Kidney (tissue), 11 donors: Measurements from ENCODE around the gene OR2T35. TPM values are rescaled to one million over a fixed set of nuclear protein-coding genes. Genes with fewer than 3 reads are reported as not detected.
"Not testable (repeated sequence)": the region's sequence is repeated elsewhere in the genome, so short reads cannot be mapped to it uniquely, and the experiment has no call there.

Experiments used
- DNase-seq, 5 donors: peaks; one replicate each; pipeline ENCODE4 v3.0.0-alpha.2; 2013 to 2020
- FAIRE-seq: peaks from 2 replicates; lab custom pipeline; 2012; peaks lifted over from hg19 to GRCh38; lab: Jason Lieb, UNC
- H3K27ac ChIP-seq, 2 donors: one replicate each; pipeline ENCODE4 v1.7.0; 2013; ENCODE audit warnings: low read depth in 2 of 2, low read length in 2 of 2, inconsistent platforms in 1 of 2
- H3K27me3 ChIP-seq: one replicate; pipeline ENCODE4 v1.7.1; 2013; ENCODE audit warnings: low read length, inconsistent platforms; ENCODE audit not compliant: control insufficient read depth, insufficient read depth
- H3K36me3 ChIP-seq, 3 donors: one replicate each; pipeline versions ENCODE4 v1.7.0 to v1.7.1; 2013; ENCODE audit warnings: low read length in 3 of 3, control low read depth in 1 of 3, inconsistent platforms in 1 of 3; ENCODE audit not compliant: insufficient read depth in 3 of 3, control insufficient read depth in 2 of 3
- H3K4me1 ChIP-seq, 3 donors: one replicate each; pipeline versions ENCODE4 v1.7.0 to v1.7.1; 2013; ENCODE audit warnings: low read length in 3 of 3, inconsistent platforms in 1 of 3, low read depth in 1 of 3; ENCODE audit not compliant: control insufficient read depth in 2 of 3, insufficient read depth in 2 of 3
- H3K4me3 ChIP-seq, 3 donors: one replicate each; pipeline versions ENCODE4 v1.7.0 to v1.8.1; 2013; ENCODE audit warnings: low read length in 3 of 3, control low read depth in 1 of 3, inconsistent platforms in 1 of 3
- H3K9ac ChIP-seq, 3 donors: one replicate each; pipeline versions ENCODE4 v1.7.0 to v1.7.1; 2013; ENCODE audit warnings: low read length in 3 of 3, control low read depth in 1 of 3, inconsistent platforms in 1 of 3
- H3K9me3 ChIP-seq, 3 donors: one replicate each; pipeline versions ENCODE4 v1.7.0 to v1.7.1; 2013; ENCODE audit warnings: low read length in 3 of 3, control low read depth in 1 of 3, inconsistent platforms in 1 of 3; ENCODE audit not compliant: control insufficient read depth in 2 of 3, insufficient read depth in 1 of 3
- intact Hi-C: fragments of 100-400 bp; cut with DNase I; formaldehyde crosslinking; loops from one replicate; pipeline ENCODE4 v1.11.1; 2022
- polyA plus RNA-seq: library from polyadenylated mRNA; stranded (reverse); fragments of 350-450 nt; fragmentation: Illumina TruSeq; extraction: RNeasy Lipid Tissue Mini Kit (QIAGEN cat#74804); gene quantifications from one replicate; pipeline ENCODE4 v1.2.3, GENCODE V29; 2014; ENCODE audit warnings: low read depth, low replicate concordance; ENCODE audit not compliant: insufficient read depth
- total RNA-seq: library from RNA; stranded (reverse); fragmentation: NEBNext Ultra II Directional; extraction: Animal tissue kit (Norgen Biotek cat#: 25700); gene quantifications from one replicate; pipeline ENCODE4 v1.2.1, GENCODE V29; 2021
- donor health status: control.
- donor health status: control.
- donor health status: DM: yes; HTN: yes; CAD: no.
- donor health status: Normal renal cell carcinoma (clear cell type).

Gene OR2T35
- total and polyA plus RNA-seq, 2 donors from 2014 or later, result 0.28 TPM; not detected in 1

DNA sequence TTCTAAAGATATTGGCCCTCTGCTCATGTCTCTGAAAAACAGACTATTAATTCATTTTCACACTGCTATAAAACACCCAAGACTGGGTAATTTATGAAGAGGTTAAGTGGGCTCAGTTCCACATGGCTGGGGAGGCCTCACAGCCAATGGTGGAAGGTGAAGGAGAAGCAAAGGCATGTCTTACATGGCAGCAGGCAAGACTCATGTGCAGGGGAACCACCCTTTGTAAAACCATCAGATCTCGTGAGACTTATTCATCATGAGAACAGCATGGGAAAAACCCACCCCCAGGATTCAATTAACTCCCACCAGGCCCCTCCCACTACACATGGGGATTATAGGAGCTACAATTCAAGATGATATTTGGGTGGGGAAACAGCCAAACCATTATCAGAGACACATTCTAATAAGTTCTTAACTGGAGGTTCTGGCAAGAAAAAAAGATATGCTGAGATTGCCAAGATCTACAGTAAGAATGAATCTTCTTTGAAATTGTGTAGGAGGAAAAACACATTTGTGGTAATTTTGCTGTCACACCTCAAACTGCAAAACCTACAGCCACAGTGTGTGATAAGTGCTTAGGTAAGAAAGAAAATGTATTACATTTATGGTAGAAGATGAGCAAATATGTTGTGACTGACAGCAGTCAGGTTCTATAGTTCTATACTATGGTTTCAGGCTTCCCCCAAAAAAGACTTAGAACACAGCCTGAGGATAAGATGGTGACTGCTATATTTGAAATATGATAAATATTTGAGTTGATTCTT, 3.9 kb upstream of the OR2T35 start:
- FAIRE-seq, intact Hi-C loops, H3K9ac ChIP-seq, H3K4me1 ChIP-seq, H3K27me3 ChIP-seq, H3K9me3 ChIP-seq, H3K27ac ChIP-seq, DNase-seq, H3K36me3 ChIP-seq, H3K4me3 ChIP-seq: not testable (repeated sequence)

DNA sequence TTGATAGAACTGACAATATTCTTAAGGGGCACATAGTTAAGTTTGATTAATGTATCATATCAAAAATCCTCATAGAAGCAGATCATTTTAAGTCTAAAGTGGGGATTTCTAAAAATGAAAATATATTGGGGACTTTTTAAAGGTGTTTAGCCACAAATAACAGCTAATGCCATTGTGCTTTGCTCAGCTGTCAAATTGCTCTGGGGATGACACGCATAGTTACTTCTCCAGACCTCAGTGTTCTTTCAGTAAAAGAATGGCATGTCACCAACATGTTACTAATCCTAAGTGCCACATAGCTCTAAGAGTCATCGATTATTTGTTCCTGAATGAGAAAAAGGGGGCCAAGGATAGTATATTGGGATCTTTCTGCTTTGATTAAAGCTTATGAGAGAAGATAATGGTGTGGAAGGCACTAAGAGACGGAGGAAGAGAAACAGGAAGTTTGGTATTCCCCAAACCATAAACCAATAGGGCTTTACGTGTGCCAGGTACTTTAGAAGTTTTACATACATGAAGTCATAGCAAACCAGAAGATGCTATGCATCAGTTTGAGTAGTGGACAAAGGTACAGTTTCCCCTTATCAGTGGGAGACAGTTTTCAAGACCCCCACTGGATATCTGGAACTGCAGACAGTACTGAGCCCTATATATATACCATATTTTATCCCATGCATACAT, 2.0 kb downstream of the OR2T35 start:
- H3K36me3 ChIP-seq, H3K9ac ChIP-seq, H3K4me1 ChIP-seq, H3K27ac ChIP-seq, H3K27me3 ChIP-seq, DNase-seq, H3K9me3 ChIP-seq, H3K4me3 ChIP-seq, intact Hi-C loops, FAIRE-seq: not testable (repeated sequence)

DNA sequence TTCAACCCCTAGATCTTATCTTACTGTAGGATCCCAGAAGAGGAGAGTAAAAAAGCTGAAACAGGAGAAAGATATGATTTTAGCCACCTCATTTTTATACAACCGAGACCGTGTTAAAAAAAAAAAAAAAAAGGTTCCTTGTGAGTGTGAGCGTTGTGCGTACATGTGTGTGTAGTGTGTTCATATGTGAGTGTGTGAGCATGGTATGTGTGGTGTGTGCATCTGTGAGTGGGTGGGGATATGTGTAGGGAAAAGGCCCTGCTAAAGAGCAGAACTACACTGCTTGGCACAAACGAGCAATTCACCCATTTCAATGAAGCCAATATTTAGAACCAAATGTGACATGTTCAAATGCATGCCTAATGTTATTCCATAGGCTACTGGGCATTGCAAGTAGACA, 3.5 kb downstream of the OR2T35 start:
- not testable (repeated sequence) for H3K27ac ChIP-seq

DNA sequence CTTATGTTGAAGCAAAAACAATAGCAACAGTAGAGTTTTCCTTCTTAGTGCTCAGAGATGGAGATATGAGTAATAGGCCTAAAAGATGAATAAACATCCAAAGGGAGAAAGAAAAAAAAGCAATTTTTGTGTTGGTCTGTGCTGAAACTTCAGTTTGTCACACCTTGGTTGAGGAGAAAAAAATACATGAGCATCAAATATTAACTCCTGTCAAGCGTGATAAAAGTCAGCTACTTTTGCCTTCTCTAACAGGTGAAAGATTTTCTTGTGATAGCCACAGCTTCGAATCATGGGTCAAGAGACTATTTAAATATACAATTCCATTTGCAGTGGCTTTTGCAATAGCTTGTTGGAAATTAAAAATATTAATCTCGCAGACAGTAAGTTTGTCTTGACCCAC, 4.2 kb downstream of the OR2T35 start:
- H3K9me3 ChIP-seq, H3K4me1 ChIP-seq, intact Hi-C loops, H3K4me3 ChIP-seq, H3K9ac ChIP-seq, H3K27ac ChIP-seq, DNase-seq, FAIRE-seq, H3K27me3 ChIP-seq, H3K36me3 ChIP-seq: not testable (repeated sequence)

More for the DNA sequence above, 3.5 kb downstream of the OR2T35 start:
- H3K4me1 ChIP-seq, H3K27me3 ChIP-seq, H3K4me3 ChIP-seq, DNase-seq, H3K9me3 ChIP-seq, intact Hi-C loops, FAIRE-seq, H3K9ac ChIP-seq, H3K36me3 ChIP-seq: not testable (repeated sequence)

DNA sequence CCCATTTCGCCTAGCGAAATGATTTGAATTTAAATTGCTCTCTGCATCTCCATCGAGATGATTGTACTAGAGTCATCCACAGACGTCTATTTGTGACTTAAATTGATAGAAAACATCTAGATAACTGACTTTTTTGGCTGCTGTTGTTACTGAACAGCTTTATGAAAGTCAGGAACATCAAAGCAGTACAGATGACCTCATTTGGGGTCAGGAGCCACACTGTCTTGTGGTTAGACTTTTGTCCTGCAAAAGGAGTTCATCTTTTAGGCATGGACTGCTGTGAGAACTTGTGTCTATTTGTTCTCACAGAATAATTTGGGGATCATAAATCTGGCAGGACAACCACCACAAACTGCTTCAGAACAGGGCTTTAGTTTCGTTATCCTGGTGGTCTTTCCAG, 5.4 kb downstream of the OR2T35 start:
- DNase-seq, H3K9ac ChIP-seq, FAIRE-seq, intact Hi-C loops, H3K27me3 ChIP-seq, H3K36me3 ChIP-seq, H3K4me3 ChIP-seq, H3K27ac ChIP-seq, H3K4me1 ChIP-seq, H3K9me3 ChIP-seq: not testable (repeated sequence)

DNA sequence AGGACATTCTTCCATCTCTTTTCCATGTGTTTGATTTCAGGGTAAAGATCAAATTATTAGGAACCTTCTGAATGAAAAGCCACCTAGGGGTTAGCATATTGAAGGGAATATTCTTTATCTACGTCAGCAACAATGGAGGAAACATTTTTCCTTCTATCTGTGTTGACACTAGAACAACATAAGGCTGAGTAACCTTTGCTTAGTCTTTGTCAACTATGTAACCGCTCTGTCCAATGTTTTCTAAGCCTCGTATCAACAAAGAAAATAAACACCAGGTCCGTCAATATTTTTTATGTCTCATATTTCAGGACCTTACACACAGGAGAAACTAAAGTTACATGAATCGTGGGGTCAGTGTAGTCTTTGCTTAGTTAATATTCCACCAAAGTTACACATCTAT, 8.5 kb downstream of the OR2T35 start:
- H3K27ac ChIP-seq, H3K27me3 ChIP-seq, H3K4me3 ChIP-seq, DNase-seq, H3K4me1 ChIP-seq, intact Hi-C loops, H3K9me3 ChIP-seq, FAIRE-seq, H3K9ac ChIP-seq, H3K36me3 ChIP-seq: not testable (repeated sequence)

DNA sequence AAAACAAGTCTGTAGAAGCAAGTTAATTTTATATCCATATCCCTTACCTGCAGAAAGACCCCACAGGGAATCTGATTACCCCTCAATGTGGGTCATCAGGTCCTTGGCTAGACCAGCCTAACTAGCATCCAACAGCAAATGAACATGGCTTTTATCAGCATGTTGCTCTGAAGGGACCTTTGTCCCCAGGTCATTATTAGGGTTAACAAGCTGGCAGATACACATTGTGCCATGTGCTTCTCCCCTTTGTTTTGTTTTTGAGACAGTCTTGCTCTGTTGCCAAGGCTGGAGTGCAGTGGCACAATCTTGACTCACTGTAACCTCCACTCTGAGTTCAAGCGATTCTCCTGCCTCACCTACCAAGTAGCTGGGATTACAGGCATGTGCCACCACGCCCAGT, 10.1 kb downstream of the OR2T35 start, which contains the start of gene OR2T11:
Gene OR2T11, minus strand, starts transcription at position 101 of the 400 bp plus-strand sequence. CDS start 7,963 bp downstream, outside the sequence.
- H3K36me3 ChIP-seq, FAIRE-seq, DNase-seq, H3K9ac ChIP-seq, intact Hi-C loops, H3K9me3 ChIP-seq, H3K27me3 ChIP-seq, H3K4me1 ChIP-seq, H3K4me3 ChIP-seq, H3K27ac ChIP-seq: not testable (repeated sequence)
